ENCODE data around the gene L3MBTL1.
A peak's percentile ranks its signal among the peaks of the same experiment; 100 is the strongest.

The L3MBTL1 gene

DNA sequence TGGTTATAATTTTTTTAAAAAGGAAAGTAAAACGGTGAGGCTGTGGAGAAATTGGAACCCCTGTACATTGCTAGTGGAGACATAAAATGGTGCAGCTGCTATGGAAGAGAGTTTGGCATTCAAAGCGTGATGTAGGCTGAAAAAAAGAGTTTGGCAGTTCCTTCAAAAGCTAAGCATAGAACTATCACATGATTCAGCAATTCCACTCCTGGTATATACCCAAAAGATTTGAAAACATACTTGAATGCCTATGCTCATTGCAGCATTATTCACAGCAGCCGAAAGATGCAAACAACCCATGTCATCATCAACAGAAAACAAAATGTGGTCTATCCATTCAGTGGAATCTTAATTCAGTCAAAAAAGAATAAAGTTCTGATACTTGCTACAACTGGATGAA, 46.9 kb downstream of the L3MBTL1 start:
- no peak overlapping the region for H3K4me3 ChIP-seq (ENCODE audit: control insufficient read depth, low read depth, low read length)
- TF ChIP-seq, protein P1, sequence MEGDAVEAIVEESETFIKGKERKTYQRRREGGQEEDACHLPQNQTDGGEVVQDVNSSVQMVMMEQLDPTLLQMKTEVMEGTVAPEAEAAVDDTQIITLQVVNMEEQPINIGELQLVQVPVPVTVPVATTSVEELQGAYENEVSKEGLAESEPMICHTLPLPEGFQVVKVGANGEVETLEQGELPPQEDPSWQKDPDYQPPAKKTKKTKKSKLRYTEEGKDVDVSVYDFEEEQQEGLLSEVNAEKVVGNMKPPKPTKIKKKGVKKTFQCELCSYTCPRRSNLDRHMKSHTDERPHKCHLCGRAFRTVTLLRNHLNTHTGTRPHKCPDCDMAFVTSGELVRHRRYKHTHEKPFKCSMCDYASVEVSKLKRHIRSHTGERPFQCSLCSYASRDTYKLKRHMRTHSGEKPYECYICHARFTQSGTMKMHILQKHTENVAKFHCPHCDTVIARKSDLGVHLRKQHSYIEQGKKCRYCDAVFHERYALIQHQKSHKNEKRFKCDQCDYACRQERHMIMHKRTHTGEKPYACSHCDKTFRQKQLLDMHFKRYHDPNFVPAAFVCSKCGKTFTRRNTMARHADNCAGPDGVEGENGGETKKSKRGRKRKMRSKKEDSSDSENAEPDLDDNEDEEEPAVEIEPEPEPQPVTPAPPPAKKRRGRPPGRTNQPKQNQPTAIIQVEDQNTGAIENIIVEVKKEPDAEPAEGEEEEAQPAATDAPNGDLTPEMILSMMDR (conservative IDR thresholded peaks at IDR 0.05; ENCODE audit: control insufficient read depth, insufficient read depth, low read depth, low read length) = no peak
- no peak for DNase-seq (ENCODE audit: low read depth)

DNA sequence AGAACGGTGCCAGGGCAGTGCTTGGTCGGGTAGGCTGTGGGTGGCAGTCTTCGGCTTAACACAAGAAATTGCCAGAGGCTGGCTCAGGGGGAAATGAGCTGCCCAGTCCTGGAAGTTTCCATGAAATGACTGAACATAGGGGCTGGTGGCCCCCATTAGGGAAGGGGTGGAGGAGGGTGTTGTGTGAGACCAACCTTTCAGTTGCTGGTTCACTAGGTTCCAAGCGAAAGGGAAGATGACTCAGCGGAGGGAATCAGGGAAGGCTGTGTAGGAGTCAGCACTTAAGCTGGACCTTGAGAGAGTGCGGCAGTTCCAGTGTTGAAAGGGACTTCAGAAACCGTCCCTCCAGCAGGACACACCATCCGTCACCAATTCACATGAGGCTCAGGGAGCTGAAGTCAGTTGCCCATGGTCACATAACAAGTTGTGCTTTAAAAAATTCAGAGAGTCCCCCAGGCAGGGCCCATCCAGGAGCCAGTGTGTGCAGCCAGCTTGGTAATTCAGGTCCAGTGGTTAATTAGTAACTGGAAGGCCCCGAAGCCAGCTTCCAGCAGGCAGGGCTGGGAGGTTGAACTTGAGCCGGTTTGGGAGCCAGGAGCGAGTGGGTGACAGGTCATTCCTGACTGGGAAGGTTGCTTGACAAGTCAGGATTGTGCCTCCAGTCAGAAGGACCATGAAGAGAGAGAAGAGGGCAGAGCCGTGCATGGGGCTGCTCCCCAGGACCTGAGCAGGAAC, 51.1 kb downstream of the L3MBTL1 start, which contains the start of gene SGK2:
Gene SGK2, plus strand, starts transcription at position 616 of the 735 bp plus-strand sequence. CDS start 7,469 bp downstream, outside the sequence.
- DNase-seq (ENCODE audit: low read depth) = peak; percentile 63
- no peak within 1 kb of the TSS for H3K4me3 ChIP-seq (ENCODE audit: control insufficient read depth, low read depth, low read length)
- TF ChIP-seq, protein P1 (conservative IDR thresholded peaks at IDR 0.05; ENCODE audit: control insufficient read depth, insufficient read depth, low read depth, low read length) = no peak

DNA sequence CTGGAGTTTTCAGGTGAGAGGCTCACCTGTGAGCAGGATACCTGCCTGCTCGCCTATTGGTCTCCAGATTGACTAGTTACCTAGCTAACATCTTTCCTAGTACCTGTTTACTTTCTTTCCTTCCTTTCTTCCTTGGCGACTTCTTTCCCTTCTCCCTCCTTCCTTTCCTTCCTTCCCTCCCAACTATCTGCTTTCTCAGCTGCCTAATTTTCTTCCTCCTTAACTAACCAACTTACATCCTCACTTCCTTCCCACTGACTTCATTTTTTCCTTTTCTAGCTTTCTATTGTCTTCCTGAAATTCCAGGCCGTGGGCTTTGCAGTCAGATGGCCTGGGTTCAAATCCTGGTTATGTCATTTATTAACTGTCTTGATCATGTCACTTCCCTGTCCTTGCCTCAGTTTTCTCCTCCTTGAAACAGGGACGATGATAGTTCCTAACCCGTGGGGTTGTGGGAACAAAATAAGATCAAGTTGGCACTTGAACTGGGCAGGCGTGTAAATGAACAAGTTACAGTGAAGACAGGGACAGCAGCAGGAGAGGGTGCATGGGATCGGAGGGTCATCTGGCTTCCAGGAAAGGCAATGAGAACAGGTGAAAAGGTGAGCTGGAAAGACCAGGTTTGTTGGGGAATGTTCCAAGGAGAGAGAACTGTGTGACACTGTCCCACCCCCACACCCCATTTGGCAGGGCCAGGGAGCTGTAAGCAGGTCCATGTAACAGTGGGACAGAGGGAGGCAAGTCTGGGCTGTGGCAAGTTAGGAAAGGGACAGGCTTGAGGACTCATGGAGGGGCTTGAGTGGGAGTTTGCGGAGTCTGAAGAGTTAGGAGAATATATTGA, 51.9 kb downstream of the L3MBTL1 start:
- TF ChIP-seq, protein P1 (conservative IDR thresholded peaks at IDR 0.05; ENCODE audit: control insufficient read depth, insufficient read depth, low read depth, low read length) = no peak
- DNase-seq (ENCODE audit: low read depth) = no peak
- H3K4me3 ChIP-seq (ENCODE audit: control insufficient read depth, low read depth, low read length) = no peak overlapping the region

DNA sequence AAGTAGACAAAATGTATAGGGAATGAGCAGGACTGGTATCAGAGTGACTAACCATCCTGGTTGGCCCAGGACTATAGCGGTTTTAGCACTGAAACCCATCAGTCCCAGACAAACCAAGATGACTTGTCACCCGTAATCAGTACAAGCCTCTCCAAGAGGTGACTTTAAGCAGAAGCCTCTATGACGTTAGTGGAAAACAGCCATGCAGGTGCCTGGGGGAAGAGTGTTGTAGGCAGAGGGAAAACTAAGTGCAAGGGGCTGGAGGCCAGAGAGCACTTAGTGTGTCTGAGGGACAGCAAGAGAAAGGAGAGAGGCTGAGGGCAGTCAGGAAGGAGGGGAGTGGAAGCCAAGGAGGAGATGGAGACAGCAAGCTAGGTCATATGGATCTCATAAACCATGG, 53.5 kb downstream of the L3MBTL1 start:
- H3K4me3 ChIP-seq (ENCODE audit: control insufficient read depth, low read depth, low read length) = no peak overlapping the region
- TF ChIP-seq, protein P1 (conservative IDR thresholded peaks at IDR 0.05; ENCODE audit: control insufficient read depth, insufficient read depth, low read depth, low read length) = no peak
- DNase-seq (ENCODE audit: low read depth) = no peak

DNA sequence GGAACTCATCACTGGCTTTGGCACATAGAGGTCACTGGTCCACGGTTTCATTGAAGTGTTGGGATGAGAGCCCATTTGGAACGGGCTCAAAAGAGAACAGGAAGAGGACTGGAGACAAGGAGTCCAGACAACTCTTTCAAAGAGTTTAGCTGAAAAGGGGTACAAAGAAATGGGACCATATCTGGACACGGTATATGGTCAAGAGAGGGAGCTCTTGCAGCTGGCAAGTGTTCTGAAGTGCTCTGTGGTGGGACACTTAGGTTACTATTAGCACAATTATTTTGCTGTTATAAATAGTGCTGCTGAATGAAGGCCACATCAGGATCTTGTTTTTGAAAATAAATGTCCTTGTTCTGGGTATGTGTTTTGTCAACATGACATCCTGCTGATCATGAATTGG, 55.9 kb downstream of the L3MBTL1 start:
- TF ChIP-seq, protein P1 (conservative IDR thresholded peaks at IDR 0.05; ENCODE audit: control insufficient read depth, insufficient read depth, low read depth, low read length) = peak; percentile 10
- peak; percentile 16 for DNase-seq (ENCODE audit: low read depth)

DNA sequence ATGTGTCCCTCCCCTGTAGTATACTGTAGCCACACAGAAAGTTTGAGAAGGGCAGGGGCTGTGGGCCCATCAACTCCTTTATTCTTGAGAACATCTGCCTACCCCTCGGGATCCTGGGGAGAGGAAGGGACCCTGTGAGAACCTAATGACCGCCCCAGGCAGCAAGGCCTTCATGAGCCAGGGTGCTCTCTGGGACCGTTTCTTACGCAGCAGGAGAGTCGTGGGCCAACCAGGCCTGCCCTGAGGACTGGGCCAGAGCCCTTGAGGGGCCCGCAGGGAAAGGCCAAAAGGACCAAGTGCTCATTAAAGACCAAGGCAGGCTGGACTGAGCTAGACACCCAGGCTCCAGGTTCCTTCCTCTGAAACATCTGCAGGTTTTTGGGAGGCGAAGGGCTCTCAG, 56.5 kb downstream of the L3MBTL1 start:
- DNase-seq (ENCODE audit: low read depth) = no peak
- TF ChIP-seq, protein P1 (conservative IDR thresholded peaks at IDR 0.05; ENCODE audit: control insufficient read depth, insufficient read depth, low read depth, low read length) = no peak
- H3K4me3 ChIP-seq (ENCODE audit: control insufficient read depth, low read depth, low read length) = no peak overlapping the region

More for the DNA sequence above, 55.9 kb downstream of the L3MBTL1 start:
- no peak overlapping the region for H3K4me3 ChIP-seq (ENCODE audit: control insufficient read depth, low read depth, low read length)
